GM19193 (cell line): ENCODE results near the gene DLG5.
A peak's percentile ranks its signal among the peaks of the same experiment; 100 is the strongest.

ENCODE experiments used
- POLR2A ChIP-seq: IDR thresholded peaks from 4 replicates; pipeline ENCODE4 v1.6.1; 2011; ENCODE audit not compliant: insufficient read depth, insufficient read length; ENCODE audit errors: extremely low read depth

Gene DLG5

DNA sequence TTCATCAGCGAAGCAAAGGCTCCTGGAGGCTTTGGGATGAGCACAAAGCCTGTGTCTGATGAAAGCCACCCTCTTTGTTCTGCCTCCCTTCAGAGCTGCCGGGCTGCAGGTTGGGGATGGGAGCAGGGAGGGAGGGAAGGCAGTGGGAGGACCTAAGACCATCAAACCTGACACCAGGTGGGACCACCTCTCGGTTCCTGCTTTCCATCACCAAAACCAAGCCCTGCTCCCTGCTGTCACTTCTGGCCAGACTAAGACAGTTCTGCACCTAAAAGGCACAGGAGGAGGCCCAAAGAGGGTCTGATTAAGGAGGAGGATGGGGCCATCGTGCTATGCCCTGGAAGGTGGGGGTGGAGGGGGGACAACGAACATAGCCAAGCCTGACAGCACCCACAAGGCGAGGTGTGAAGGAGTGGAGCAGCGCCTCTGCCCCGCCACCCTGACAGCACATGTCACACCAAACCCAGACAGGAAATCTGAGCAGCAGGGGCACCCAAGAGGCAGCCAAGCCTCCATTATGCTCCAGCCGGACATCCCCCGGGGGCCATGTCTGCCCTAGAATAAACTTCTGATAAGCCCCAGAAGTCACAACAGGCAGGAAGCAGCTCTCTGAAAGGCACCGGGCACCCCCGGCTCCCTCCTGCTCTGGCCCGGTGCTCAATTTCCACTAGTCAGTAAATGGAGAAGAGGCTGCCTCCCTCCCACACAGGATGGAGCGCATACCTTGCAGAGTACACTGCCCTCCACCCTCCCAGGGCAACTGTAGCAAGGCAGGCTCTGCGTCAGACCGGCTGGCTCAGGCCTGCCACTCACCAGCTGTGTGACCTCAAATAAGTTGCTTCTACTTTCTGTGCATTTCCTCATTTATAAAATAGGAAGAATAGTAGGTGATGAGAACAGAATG is 48.9 kb downstream of the DLG5 start:
- TF ChIP-seq POLR2A, result no peak

- TF ChIP-seq POLR2A, result no peak
Measured at GRCh38 chr10:77875730-77876129, 50.8 kb downstream of the DLG5 start.

- TF ChIP-seq POLR2A, result no peak
Measured at GRCh38 chr10:77874872-77875271, 51.7 kb downstream of the DLG5 start.

GRCh38 chr10:77873536-77874380 is 52.8 kb downstream of the DLG5 start:
- peak; percentile 35 for TF ChIP-seq POLR2A

DNA sequence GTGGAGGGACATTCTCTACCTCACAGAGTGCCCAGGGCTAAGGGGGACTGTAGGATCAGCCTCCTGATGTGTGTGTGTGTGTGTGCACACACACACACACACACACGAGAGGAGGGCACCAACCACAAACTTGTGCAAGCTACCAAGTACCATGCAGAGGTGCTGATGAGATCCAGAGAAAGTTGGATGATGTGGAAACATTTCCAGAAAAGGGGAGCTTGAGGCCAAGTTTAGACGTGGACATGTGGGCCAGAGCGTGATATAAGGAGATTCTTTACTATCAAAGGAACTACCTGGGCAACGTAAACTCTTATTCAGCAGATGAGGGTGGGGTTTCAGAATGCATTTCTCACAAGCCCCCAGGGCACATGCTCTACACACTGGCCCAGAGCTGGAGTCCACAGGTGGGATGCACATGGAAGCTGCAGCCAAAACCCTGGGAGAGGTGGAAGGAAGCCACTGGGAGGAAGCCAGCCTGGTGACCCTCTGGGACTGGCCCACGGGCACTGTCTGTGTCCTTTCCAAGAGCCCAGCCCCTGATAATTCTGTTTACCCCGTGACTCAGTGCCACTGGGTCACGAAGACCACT is 53.5 kb downstream of the DLG5 start:
- TF ChIP-seq POLR2A, result no peak

DNA sequence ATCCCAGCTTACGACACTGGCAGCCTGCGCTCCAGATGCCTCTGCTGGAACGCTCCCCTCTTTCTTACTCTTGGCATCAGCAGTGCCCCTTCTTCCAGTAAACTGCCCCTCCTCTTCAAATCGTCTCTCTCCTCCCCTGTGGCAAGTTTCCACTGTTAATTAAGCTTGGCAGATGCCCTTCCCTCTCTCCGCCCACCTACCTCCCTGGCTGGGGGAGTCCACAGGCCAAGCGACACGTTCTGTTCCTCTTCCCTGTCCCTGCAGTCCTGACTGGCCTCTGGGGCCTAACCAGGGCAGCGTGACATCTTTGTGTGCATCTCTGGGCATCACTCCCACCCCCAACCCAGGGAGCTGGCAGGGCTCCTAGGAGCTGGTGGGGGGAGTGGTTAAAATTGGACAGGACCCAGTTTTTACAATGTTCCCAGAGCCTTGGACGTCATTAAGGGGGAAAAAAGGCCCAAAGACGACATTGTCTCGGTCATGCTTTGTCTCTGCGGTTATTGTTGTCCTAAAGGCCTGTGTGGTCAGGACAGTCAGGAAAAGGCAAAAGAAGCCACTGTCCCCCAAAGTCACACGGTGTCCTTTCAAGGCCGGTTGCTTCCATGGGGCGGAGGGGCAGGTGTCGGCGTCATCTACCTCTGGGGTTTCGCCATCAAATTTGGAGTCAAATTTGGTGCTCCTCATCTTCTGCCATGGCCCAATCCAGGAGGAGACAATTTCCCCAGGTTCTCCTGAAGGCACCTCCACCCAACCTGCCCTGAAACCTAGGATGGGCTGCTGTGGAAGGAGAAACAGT is 54.2 kb downstream of the DLG5 start:
- TF ChIP-seq POLR2A, result no peak

DNA sequence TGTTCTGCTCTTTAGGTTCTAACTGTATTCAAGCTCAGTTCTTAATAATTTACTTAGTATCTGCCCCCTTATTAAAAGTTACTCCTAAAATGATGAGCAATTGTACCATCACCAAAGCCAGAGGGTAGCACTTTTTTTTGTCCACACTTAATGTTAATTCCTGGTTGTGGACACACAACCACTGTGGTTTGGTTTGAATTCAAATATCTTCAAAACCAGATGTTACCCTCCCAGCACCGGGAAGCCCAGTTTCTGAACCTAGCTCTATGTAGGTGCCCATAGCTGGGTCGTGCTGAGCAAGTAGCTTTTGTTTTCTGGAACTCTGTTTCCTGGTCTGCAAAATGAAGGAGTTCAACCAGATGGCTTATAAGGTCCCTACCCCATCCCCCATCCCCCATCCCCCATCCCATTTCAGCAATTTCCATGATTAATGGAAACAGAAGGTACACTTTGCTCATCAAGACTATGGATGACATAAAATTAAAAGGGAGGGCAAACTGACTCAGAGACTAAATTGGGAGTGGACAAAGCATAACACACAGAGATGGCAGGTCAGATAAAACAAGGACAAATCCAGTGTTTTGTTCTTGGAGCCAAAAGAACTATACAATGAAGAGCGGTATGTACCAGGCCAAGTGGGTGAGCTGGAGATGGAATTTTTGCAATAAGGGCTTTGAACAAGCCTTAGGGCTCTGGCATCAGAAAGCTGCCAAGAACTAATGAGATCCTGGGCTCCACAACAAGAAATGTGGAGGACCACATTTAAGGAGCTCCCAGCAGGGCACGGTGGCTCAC is 56.7 kb downstream of the DLG5 start:
- TF ChIP-seq POLR2A, result no peak

GRCh38 chr10:77868523-77868922 is 58.0 kb downstream of the DLG5 start:
- no peak for TF ChIP-seq POLR2A

- no peak for TF ChIP-seq POLR2A
Measured at GRCh38 chr10:77867124-77867719, 59.3 kb downstream of the DLG5 start.

DNA sequence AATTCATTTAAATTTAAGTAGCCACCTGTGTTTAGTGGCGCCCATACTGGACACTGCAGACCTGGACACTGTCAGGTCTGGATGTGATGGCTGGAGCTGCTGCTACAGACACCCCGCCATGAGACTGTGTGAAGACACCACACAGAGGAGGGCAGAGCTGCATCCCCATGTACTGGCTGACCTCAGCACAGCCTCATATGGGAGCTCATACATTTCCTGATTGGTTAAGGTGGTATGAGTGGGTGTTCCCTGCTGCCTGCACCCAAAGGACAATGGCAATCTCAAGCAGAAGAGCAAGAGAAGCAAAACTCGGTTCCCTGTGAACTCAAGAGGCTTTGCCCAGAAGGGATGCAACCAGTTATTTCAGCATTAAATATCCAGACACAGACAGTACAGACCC is 60.0 kb downstream of the DLG5 start:
- no peak for TF ChIP-seq POLR2A

GRCh38 chr10:77865580-77866324 is 60.8 kb downstream of the DLG5 start:
- no peak for TF ChIP-seq POLR2A

- no peak for TF ChIP-seq POLR2A
Measured at GRCh38 chr10:77864151-77864851, 62.3 kb downstream of the DLG5 start.
